ENCODE results near the gene ZNF217.

ZNF217 gene

GRCh38 chr20:53561505-53561904 is 32.1 kb downstream of the ZNF217 start:
- H3K4ac ChIP-seq (ENCODE audit: low read length), result no peak overlapping the region
- H3K9ac ChIP-seq (ENCODE audit: low read depth, low read length, poor library complexity), result no peak overlapping the region
- no peaks in the 10 kb centered on the region for H3K27me3 ChIP-seq (ENCODE audit: control insufficient read depth in 3 of 3, insufficient read depth in 3 of 3, low read depth in 1 of 3, low read length in 3 of 3)
- H2BK120ac ChIP-seq (ENCODE audit: low read depth, low read length), result no peak overlapping the region
- no peak for DNase-seq (ENCODE audit: low spot score)
- H3K14ac ChIP-seq (ENCODE audit: low read length), result no peak overlapping the region
- no peak overlapping the region for H2BK15ac ChIP-seq (ENCODE audit: low read length)
- H3K9me3 ChIP-seq (replicated peaks in 1 of 2; ENCODE audit: control insufficient read depth in 2 of 2, insufficient read depth in 1 of 2, low read depth in 1 of 2, low read length in 2 of 2), result no peaks in the 10 kb centered on the region
- no peak overlapping the region for H3K4me2 ChIP-seq (ENCODE audit: insufficient read depth, low read length, poor library complexity, severe bottlenecking)
- no peak overlapping the region for H2AK5ac ChIP-seq (ENCODE audit: low read depth, low read length)
- no peaks in the 10 kb centered on the region for H3K4me1 ChIP-seq (ENCODE audit: control insufficient read depth in 2 of 2, insufficient read depth in 1 of 2, low read depth in 1 of 2, low read length in 2 of 2)
- no peak overlapping the region for H3K23ac ChIP-seq (ENCODE audit: low read depth, low read length, poor library complexity)
- no peak overlapping the region for H2BK5ac ChIP-seq (ENCODE audit: low read length)
- no peak overlapping the region for H3K27ac ChIP-seq (replicated peaks; ENCODE audit: low read length)
- WGBS, 2 donors (ENCODE audit: extremely low coverage in 2 of 2, insufficient read length in 2 of 2, insufficient replicate concordance in 1 of 2), result no CpG with 5 or more reads among the region's 5 CpGs
- no peak overlapping the region for H4K8ac ChIP-seq (ENCODE audit: low read depth, low read length)
- H3K79me1 ChIP-seq (ENCODE audit: low read depth, low read length), result no peaks in the 10 kb centered on the region
- no peak overlapping the region for H2AFZ ChIP-seq (ENCODE audit: low read length)
- H2BK12ac ChIP-seq (ENCODE audit: low read length), result no peak overlapping the region
- peaks cover 4 to 17% of the 10 kb centered on the region in 2 donors for H3K36me3 ChIP-seq (replicated peaks in 1 of 2; ENCODE audit: control insufficient read depth in 2 of 2, insufficient read depth in 2 of 2, low read length in 2 of 2)
- no peak overlapping the region for H3K18ac ChIP-seq (ENCODE audit: low read length)
- H3K4me3 ChIP-seq (ENCODE audit: low read length in 2 of 2), result no peak overlapping the region
- H4K91ac ChIP-seq (ENCODE audit: low read depth, low read length, poor library complexity), result no peak overlapping the region

DNA sequence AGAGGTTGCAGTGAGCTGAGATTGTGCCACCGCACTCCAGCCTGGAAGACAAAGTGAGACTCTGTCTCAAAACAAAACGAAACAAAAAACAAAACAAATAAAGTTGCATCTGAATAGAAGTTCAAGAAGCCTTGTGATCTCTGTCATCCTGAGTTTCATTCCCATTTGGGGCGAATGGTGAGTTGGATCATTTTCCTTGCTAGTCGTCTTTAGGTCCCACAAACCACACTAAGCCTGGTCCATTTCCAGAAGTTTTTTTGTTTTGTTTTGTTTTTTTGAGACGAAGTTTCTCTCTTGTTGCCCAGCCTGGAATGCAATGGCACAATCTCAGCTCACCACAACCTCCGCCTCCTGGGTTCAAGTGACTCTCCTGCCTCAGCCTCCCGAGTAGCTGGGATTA is 33.8 kb downstream of the ZNF217 start:
- DNase-seq (ENCODE audit: low spot score), result no peak
- no peak overlapping the region for H3K4me3 ChIP-seq (ENCODE audit: low read length in 2 of 2)
- H2BK12ac ChIP-seq (ENCODE audit: low read length), result no peak overlapping the region
- H3K4me2 ChIP-seq (ENCODE audit: insufficient read depth, low read length, poor library complexity, severe bottlenecking), result no peak overlapping the region
- WGBS, 2 donors (ENCODE audit: extremely low coverage in 2 of 2, insufficient read length in 2 of 2, insufficient replicate concordance in 1 of 2), result no CpG with 5 or more reads among the region's 7 CpGs
- no peak overlapping the region for H2AK5ac ChIP-seq (ENCODE audit: low read depth, low read length)
- H3K9ac ChIP-seq (ENCODE audit: low read depth, low read length, poor library complexity), result no peak overlapping the region
- no peaks in the 10 kb centered on the region for H3K9me3 ChIP-seq (replicated peaks in 1 of 2; ENCODE audit: control insufficient read depth in 2 of 2, insufficient read depth in 1 of 2, low read depth in 1 of 2, low read length in 2 of 2)
- no peak overlapping the region for H3K27ac ChIP-seq (replicated peaks; ENCODE audit: low read length)
- no peak overlapping the region for H4K8ac ChIP-seq (ENCODE audit: low read depth, low read length)
- no peaks in the 10 kb centered on the region for H3K27me3 ChIP-seq (ENCODE audit: control insufficient read depth in 3 of 3, insufficient read depth in 3 of 3, low read depth in 1 of 3, low read length in 3 of 3)
- H3K79me1 ChIP-seq (ENCODE audit: low read depth, low read length), result no peaks in the 10 kb centered on the region
- no peak overlapping the region for H3K18ac ChIP-seq (ENCODE audit: low read length)
- H2BK5ac ChIP-seq (ENCODE audit: low read length), result no peak overlapping the region
- no peak overlapping the region for H3K23ac ChIP-seq (ENCODE audit: low read depth, low read length, poor library complexity)
- peaks cover 0 to under 1% of the 10 kb centered on the region in 2 donors for H3K36me3 ChIP-seq (replicated peaks in 1 of 2; ENCODE audit: control insufficient read depth in 2 of 2, insufficient read depth in 2 of 2, low read length in 2 of 2)
- no peak overlapping the region for H2AFZ ChIP-seq (ENCODE audit: low read length)
- H3K4ac ChIP-seq (ENCODE audit: low read length), result no peak overlapping the region
- no peak overlapping the region for H2BK15ac ChIP-seq (ENCODE audit: low read length)
- H3K14ac ChIP-seq (ENCODE audit: low read length), result no peak overlapping the region
- H4K91ac ChIP-seq (ENCODE audit: low read depth, low read length, poor library complexity), result no peak overlapping the region
- no peaks in the 10 kb centered on the region for H3K4me1 ChIP-seq (ENCODE audit: control insufficient read depth in 2 of 2, insufficient read depth in 1 of 2, low read depth in 1 of 2, low read length in 2 of 2)
- no peak overlapping the region for H2BK120ac ChIP-seq (ENCODE audit: low read depth, low read length)

- no CpG with 5 or more reads among the region's 7 CpGs for WGBS, 2 donors (ENCODE audit: extremely low coverage in 2 of 2, insufficient read length in 2 of 2, insufficient replicate concordance in 1 of 2)
- Histone ChIP-seq H3K4ac (ENCODE audit: low read length) (no peak overlapping the region), H2BK120ac (ENCODE audit: low read depth, low read length) (no peak overlapping the region)
Measured at GRCh38 chr20:53557130-53557529, 36.5 kb downstream of the ZNF217 start.

DNA sequence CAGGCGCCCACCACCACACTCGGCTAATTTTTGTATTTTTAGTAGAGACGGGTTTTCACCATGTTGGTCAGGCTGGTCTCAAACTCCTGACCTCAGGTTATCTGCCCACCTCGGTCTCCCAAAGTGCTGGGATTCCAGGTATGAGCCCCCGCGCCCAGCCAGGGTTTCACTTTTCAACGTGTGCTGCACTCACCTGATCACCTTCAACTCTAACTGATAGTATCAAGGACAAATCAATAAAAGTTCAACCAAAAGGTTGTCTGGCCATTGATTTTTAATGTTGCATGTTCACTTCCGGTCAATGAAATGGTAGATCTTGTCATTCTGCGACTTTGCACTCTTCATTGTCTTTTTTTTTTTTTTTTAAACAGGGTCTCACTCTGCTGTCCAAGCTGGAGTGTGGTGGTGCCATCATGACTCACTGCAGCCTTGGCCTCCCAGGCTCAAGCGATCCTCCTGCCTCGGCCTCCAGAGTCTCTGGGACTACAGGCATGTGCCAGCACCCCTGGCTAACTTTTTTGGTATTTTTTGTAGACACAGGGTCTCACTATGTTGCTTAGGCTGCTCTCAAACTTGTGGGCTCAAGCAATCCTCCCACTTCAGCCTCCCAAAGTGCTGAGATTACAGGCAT is 37.3 kb downstream of the ZNF217 start:
- Histone ChIP-seq H3K36me3 (replicated peaks in 1 of 2; ENCODE audit: control insufficient read depth in 2 of 2, insufficient read depth in 2 of 2, low read length in 2 of 2) (no peaks in the 10 kb centered on the region), H3K4me2 (ENCODE audit: insufficient read depth, low read length, poor library complexity, severe bottlenecking) (no peak overlapping the region), H3K27ac (replicated peaks; ENCODE audit: low read length) (no peak overlapping the region), H3K14ac (ENCODE audit: low read length) (no peak overlapping the region), H3K23ac (ENCODE audit: low read depth, low read length, poor library complexity) (no peak overlapping the region), H3K79me1 (ENCODE audit: low read depth, low read length) (no peaks in the 10 kb centered on the region), H3K9ac (ENCODE audit: low read depth, low read length, poor library complexity) (no peak overlapping the region), H4K91ac (ENCODE audit: low read depth, low read length, poor library complexity) (no peak overlapping the region), H3K27me3 (ENCODE audit: control insufficient read depth in 3 of 3, insufficient read depth in 3 of 3, low read depth in 1 of 3, low read length in 3 of 3) (no peaks in the 10 kb centered on the region), H3K4me3 (ENCODE audit: low read length in 2 of 2) (no peak overlapping the region), H3K9me3 (replicated peaks in 1 of 2; ENCODE audit: control insufficient read depth in 2 of 2, insufficient read depth in 1 of 2, low read depth in 1 of 2, low read length in 2 of 2) (no peaks in the 10 kb centered on the region), H2BK5ac (ENCODE audit: low read length) (no peak overlapping the region), H2AFZ (ENCODE audit: low read length) (no peak overlapping the region), H2BK15ac (ENCODE audit: low read length) (no peak overlapping the region), H3K4ac (ENCODE audit: low read length) (no peak overlapping the region), H2BK12ac (ENCODE audit: low read length) (no peak overlapping the region), H2AK5ac (ENCODE audit: low read depth, low read length) (no peak overlapping the region), H3K4me1 (ENCODE audit: control insufficient read depth in 2 of 2, insufficient read depth in 1 of 2, low read depth in 1 of 2, low read length in 2 of 2) (no peaks in the 10 kb centered on the region), H4K8ac (ENCODE audit: low read depth, low read length) (no peak overlapping the region), H3K18ac (ENCODE audit: low read length) (no peak overlapping the region), H2BK120ac (ENCODE audit: low read depth, low read length) (no peak overlapping the region)
- DNase-seq (ENCODE audit: low spot score), result no peak
- no CpG with 5 or more reads among the region's 11 CpGs for WGBS, 2 donors (ENCODE audit: extremely low coverage in 2 of 2, insufficient read length in 2 of 2, insufficient replicate concordance in 1 of 2)

More at GRCh38 chr20:53557130-53557529, 36.5 kb downstream of the ZNF217 start:
- Histone ChIP-seq H3K36me3 (replicated peaks in 1 of 2; ENCODE audit: control insufficient read depth in 2 of 2, insufficient read depth in 2 of 2, low read length in 2 of 2) (no peaks in the 10 kb centered on the region), H3K14ac (ENCODE audit: low read length) (no peak overlapping the region), H2AK5ac (ENCODE audit: low read depth, low read length) (no peak overlapping the region), H3K23ac (ENCODE audit: low read depth, low read length, poor library complexity) (no peak overlapping the region), H3K4me2 (ENCODE audit: insufficient read depth, low read length, poor library complexity, severe bottlenecking) (no peak overlapping the region), H2BK15ac (ENCODE audit: low read length) (no peak overlapping the region), H3K27ac (replicated peaks; ENCODE audit: low read length) (no peak overlapping the region), H3K27me3 (ENCODE audit: control insufficient read depth in 3 of 3, insufficient read depth in 3 of 3, low read depth in 1 of 3, low read length in 3 of 3) (no peaks in the 10 kb centered on the region), H3K18ac (ENCODE audit: low read length) (no peak overlapping the region), H3K9me3 (replicated peaks in 1 of 2; ENCODE audit: control insufficient read depth in 2 of 2, insufficient read depth in 1 of 2, low read depth in 1 of 2, low read length in 2 of 2) (no peaks in the 10 kb centered on the region), H3K79me1 (ENCODE audit: low read depth, low read length) (no peaks in the 10 kb centered on the region), H3K4me1 (ENCODE audit: control insufficient read depth in 2 of 2, insufficient read depth in 1 of 2, low read depth in 1 of 2, low read length in 2 of 2) (no peaks in the 10 kb centered on the region), H3K4me3 (ENCODE audit: low read length in 2 of 2) (no peak overlapping the region), H4K91ac (ENCODE audit: low read depth, low read length, poor library complexity) (no peak overlapping the region), H2BK5ac (ENCODE audit: low read length) (no peak overlapping the region), H4K8ac (ENCODE audit: low read depth, low read length) (no peak overlapping the region), H2BK12ac (ENCODE audit: low read length) (no peak overlapping the region), H2AFZ (ENCODE audit: low read length) (no peak overlapping the region), H3K9ac (ENCODE audit: low read depth, low read length, poor library complexity) (no peak overlapping the region)
- no peak for DNase-seq (ENCODE audit: low spot score)
